SK-MEL-5 (cell line): ENCODE results near the gene CACNG7. TPM values are rescaled to one million over a fixed set of nuclear protein-coding genes. Genes with fewer than 3 reads are reported as not detected.
"Not testable (repeated sequence)": the region's sequence is repeated elsewhere in the genome, so short reads cannot be mapped to it uniquely, and the experiment has no call there.

Experiments used
- DNase-seq: peaks from one replicate; pipeline ENCODE4 v3.0.0-alpha.2; 2016; ENCODE audit warnings: low read depth, low spot score
- in situ Hi-C: cut with HindIII; loops from 2 replicates; pipeline ENCODE4 v1.10.0; 2016; ENCODE audit warnings: low sequenced_read_pairs, high pct_unique_total_duplicates, low pct_unique_long_range_greater_than_20kb
- polyA plus RNA-seq, 2 experiments: library from polyadenylated mRNA; depleted of rRNA; stranded (reverse); fragments of >200 nt; gene quantifications; 2 replicates each; pipeline ENCODE4 v1.2.3, GENCODE V29; 2015
- total RNA-seq: library from RNA; depleted of rRNA; stranded (reverse); fragments of >200 nt; shearing (Covaris generic); gene quantifications from 2 replicates; pipeline ENCODE4 v1.2.3, GENCODE V29; 2014; rRNA removed

Gene CACNG7
- not detected in 2 replicates for total RNA-seq
- 0.09 and 0.24 TPM in 2 replicates for polyA plus RNA-seq (2015; cell fraction: cytosol; rRNA removed)
- 0.47 TPM in 1 of 2 replicates, not detected in the other for polyA plus RNA-seq (2015; cell fraction: nucleus; rRNA removed)

GRCh38 chr19:53908935-53909415, at the start of gene CACNG7:
Gene CACNG7, plus strand, starts transcription at chr19:53909278. Its CDS starts 3,554 bp downstream, at chr19:53912832.
- no peak for DNase-seq
- in situ Hi-C loops = no loop called here

DNA sequence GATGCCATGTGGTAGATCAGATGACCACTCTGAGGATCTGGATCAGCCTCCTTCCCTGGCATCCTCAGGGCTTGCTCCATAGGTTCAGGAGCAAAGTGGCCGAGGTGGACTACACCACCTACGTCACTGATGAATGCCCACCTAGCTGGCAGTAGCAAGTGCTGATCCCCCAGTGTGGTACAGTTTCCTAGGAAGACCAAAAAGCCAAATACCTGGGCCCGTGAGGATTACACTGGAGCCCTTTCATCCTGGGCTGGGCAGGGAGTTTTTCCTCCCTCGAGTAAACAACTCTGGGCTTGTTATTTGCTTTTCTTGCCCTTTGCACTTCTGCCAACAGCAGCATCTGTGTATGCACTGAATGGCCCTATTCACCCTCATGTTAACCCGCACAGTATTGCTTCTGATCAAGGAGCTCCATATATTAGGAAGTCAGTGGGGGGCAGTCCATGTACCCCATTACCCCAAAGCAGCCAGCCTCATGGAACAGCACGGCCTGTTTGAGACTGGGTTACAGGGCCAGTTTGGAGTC, 44.7 kb upstream of the CACNG7 start:
- DNase-seq = peak; percentile 80
- in situ Hi-C loops = no loop called here

GRCh38 chr19:53865523-53865917, 43.6 kb upstream of the CACNG7 start:
- in situ Hi-C loops = no loop called here
- no peak for DNase-seq

- in situ Hi-C loops = no loop called here
- DNase-seq = no peak
These were observed 42.9 kb upstream of the CACNG7 start for GRCh38 chr19:53865918-53866864.

DNA sequence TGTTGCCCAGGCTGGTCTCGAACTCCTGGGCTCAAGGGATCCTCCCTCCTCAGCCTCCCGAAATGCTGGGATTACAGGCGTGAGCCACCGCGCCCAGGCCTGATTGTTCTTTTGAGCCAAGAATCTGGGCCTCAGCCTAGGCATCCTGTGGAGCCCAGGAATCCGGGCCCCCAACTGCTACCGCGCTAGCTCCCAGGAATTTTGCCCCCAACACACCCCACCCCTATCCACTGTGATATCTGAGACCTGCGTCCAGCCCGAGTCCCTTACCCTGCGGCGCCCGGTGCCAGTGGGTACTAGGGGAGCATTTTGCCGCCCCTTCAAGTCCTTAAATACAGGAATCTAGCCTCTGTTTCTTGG, 42.2 kb upstream of the CACNG7 start:
- DNase-seq = no peak
- in situ Hi-C loops = no loop called here

- peak; percentile 89 for DNase-seq
- in situ Hi-C loops = no loop called here
These were observed 41.6 kb upstream of the CACNG7 start, which contains the start of gene MYADM for GRCh38 chr19:53867225-53868090. Gene MYADM, plus strand, starts transcription at chr19:53867883. Its CDS starts 5,647 bp downstream, at chr19:53873530.

- DNase-seq = no peak
- in situ Hi-C loops = no loop called here
These were observed 40.8 kb upstream of the CACNG7 start for GRCh38 chr19:53868091-53868891.

DNA sequence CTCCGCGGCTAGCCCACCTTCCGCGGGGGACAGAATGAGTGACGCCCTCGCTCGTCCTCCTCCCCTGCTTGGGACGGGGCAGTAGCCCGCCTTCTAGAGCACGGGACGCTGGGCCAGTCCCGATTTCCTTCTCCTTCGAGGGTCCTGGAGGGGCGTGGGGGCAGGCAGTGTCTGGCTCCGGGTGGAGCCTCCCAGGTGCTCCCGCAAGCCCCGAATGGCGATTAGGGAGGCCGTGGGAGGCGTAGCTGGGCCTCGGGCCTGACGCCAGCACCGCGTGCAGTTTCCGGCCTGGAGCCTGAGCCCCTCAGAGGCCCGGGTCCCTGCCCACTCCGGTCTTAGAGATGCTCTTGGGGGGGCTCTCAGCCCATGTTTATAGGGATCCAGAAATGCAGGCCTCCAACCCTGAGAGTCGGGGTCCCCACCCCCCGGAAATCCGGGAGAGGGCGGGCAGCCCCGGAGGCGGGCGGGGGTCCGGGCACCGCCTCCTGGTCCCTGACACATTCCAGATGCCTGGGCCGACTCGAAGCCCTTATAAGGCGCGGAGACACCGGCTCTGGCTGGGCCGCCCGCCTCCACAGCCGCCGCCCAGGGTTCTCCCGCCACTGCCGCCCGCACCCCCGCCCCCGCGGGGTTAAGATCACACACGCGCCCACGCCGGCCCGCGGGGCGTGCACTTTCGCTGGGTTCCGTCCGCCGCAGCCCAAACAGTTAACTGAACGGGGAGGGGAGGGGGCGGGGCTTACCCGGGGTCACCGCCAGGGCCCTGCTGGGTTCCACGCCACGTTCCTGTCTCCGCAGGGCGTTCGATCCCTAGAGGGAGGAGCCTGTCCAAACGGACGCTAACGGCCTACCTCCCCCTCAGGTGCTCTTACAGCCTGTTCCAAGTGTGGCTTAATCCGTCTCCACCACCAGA, 39.9 kb upstream of the CACNG7 start:
- in situ Hi-C loops = no loop called here

DNA sequence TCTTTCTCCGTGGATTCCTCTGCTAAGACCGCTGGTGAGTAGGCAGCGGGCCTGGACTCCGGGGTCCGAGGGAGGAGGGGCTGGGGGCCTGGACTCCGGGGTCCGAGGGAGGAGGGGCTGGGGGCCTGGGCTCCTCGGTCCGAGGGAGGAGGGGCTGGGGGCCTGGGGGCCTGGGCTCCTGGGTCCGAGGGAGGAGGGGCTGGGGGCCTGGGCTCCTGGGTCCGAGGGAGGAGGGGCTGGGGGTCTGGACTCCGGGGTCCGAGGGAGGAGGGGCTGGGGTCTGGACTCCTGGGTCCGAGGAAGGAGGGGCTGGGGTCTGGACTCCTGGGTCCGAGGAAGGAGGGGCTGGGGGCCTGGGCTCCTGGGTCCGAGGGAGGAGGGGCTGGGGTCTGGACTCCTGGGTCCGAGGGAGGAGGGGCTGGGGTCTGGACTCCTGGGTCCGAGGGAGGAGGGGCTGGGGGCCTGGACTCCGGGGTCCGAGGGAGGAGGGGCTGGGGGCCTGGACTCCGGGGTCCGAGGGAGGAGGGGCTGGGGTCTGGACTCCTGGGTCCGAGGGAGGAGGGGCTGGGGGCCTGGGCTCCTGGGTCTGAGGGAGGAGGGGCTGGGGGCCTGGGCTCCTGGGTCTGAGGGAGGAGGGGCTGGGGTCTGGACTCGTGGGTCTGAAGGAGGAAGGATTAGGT, 39.1 kb upstream of the CACNG7 start:
- in situ Hi-C loops, DNase-seq: not testable (repeated sequence)

More for the DNA sequence above, 39.9 kb upstream of the CACNG7 start:
- peak; percentile 79 for DNase-seq

- no peak for DNase-seq
- in situ Hi-C loops = no loop called here
These were observed 38.6 kb upstream of the CACNG7 start for GRCh38 chr19:53870485-53870844.

GRCh38 chr19:53871454-53871853, 37.6 kb upstream of the CACNG7 start:
- no peak for DNase-seq
- in situ Hi-C loops = no loop called here

GRCh38 chr19:53872762-53873161, 36.3 kb upstream of the CACNG7 start:
- in situ Hi-C loops = no loop called here
- no peak for DNase-seq

DNA sequence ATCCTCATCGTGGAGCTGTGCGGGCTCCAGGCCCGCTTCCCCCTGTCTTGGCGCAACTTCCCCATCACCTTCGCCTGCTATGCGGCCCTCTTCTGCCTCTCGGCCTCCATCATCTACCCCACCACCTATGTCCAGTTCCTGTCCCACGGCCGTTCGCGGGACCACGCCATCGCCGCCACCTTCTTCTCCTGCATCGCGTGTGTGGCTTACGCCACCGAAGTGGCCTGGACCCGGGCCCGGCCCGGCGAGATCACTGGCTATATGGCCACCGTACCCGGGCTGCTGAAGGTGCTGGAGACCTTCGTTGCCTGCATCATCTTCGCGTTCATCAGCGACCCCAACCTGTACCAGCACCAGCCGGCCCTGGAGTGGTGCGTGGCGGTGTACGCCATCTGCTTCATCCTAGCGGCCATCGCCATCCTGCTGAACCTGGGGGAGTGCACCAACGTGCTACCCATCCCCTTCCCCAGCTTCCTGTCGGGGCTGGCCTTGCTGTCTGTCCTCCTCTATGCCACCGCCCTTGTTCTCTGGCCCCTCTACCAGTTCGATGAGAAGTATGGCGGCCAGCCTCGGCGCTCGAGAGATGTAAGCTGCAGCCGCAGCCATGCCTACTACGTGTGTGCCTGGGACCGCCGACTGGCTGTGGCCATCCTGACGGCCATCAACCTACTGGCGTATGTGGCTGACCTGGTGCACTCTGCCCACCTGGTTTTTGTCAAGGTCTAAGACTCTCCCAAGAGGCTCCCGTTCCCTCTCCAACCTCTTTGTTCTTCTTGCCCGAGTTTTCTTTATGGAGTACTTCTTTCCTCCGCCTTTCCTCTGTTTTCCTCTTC, 35.1 kb upstream of the CACNG7 start:
- DNase-seq = no peak
- in situ Hi-C loops = no loop called here

DNA sequence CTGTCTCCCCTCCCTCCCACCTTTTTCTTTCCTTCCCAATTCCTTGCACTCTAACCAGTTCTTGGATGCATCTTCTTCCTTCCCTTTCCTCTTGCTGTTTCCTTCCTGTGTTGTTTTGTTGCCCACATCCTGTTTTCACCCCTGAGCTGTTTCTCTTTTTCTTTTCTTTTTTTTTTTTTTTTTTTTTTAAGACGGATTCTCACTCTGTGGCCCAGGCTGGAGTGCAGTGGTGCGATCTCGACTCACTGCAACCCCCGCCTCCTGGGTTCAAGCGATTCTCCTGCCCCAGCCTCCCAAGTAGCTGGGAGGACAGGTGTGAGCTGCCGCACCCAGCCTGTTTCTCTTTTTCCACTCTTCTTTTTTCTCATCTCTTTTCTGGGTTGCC, 34.5 kb upstream of the CACNG7 start:
- in situ Hi-C loops = no loop called here
- DNase-seq = no peak
